T-helper 2 cell treated with Interferon-gamma antibody and Interleukin-4, amounts not matched to agents 100 ng/mL and 5 ng/mL, for 36 hours (primary cell): ENCODE measurements around the gene USH2A. TPM values are rescaled to one million over a fixed set of nuclear protein-coding genes. Genes with fewer than 3 reads are reported as not detected.

Source experiments
- intact Hi-C: fragments of 100-400 bp; cut with micrococcal nuclease; formaldehyde crosslinking; loops from one replicate; pipeline ENCODE4 v1.15.1; 2023
- total RNA-seq: library from RNA; stranded (reverse); gene quantifications from 2 replicates; pipeline ENCODE4 v1.2.3, GENCODE V29; 2022

USH2A gene
- total RNA-seq, 1 donor from 2014 or later, result not detected

DNA sequence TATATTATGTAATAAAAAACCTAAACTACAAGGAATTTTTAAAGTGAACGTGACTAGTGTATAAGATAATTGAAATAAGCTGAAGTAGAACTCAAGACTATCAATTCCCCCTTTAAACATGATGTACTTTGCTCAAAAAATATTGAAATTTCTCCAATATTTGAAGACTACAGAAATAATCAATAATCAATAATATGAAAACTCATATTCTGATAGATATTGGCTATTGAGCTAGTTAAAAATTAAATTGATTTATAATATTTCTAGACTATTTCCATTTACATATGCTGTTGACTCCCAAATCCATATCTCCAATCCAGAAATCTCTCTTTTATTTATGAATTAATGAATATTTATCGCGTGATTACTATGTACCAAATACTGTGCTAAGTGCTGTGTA, 133.2 kb downstream of the USH2A start:
- intact Hi-C loops, result no loop called here

DNA sequence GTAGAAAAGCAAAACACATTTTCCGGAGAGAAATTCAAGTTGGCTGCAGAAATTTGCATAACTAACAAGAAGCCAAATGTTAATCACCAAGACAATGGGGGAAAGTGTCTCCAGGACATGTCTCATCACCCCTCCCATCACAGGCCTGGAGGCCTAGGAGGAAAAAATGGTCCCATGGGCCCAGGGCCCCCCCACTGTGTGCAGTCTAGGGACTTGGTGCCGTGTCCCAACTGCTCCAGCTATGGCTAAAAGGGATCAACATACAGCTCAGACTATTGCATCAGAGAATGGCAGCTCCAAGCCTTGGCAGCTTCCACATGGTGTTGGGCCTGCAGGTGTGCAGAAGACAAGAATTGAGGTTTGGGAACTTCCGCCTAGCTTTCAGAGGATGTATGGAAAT, 138.2 kb downstream of the USH2A start:
- intact Hi-C loops, result no loop called here

DNA sequence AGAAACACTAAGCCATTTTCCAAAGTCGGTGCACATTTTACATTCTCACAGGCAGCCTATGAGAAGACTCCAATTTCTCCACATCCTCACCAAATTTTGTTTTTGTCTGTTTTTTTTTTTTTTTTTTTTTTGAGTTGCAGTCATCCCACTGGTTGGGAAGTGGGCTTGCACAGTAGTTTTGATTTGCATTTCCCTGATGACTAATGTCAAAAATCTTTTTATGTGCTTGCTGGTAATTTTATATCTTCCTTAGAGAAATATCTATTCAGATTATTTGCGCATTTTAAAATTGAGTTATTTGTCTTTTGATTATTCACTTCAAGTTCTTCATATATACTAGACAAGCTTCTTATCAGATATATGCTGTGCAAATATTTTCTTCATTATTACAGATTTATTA, 141.5 kb downstream of the USH2A start:
- intact Hi-C loops, result no loop called here

DNA sequence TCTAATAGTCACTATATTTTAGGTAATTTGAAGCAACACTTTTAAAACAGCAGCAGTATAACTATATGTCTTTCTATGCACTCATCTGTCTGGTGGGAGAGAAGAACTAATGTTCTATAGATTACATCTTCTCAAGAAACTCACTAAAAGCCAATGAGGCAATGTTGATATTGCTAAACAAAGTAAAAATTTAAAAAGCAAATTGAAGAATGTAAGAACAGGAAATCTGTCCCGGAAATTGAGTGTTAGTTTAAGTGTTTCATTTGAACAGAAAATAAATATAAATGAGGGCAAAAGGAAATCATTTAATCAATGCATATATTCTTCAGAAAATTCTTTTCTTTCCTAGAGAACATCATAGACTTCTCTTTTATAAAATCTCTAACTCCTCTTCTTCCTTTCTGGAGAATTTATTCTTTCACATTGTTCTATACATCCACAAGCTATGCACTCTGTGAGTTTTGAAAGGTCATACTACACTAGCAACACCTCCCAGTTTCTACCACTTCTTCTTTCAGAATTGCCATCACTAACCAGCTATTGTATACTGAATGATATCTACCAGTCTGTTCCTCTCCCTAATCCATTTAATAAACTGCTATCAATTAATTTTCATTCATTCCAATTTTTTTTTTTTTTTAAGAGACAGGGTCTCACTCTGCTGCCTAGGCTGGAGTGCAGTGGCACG, 153.0 kb downstream of the USH2A start:
- intact Hi-C loops, result no loop called here

DNA sequence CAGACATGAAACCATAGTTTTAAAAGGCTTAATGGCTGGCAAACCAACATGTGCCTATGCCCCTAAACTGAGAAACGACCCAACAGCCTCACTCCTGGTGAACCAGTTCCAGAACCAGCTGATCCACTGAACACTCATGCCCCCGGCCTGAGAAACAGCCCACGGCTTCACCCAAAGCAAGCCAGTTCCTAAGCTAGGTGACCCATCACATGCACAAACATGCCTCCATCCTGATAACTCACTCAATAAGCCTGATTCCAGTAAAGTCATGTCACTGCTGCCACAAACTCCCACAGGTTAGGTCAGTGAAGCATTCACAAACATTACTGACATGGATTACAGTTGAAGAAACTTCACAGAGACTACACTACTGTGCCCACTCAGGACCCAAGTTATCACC, 161.6 kb downstream of the USH2A start:
- intact Hi-C loops, result no loop called here

DNA sequence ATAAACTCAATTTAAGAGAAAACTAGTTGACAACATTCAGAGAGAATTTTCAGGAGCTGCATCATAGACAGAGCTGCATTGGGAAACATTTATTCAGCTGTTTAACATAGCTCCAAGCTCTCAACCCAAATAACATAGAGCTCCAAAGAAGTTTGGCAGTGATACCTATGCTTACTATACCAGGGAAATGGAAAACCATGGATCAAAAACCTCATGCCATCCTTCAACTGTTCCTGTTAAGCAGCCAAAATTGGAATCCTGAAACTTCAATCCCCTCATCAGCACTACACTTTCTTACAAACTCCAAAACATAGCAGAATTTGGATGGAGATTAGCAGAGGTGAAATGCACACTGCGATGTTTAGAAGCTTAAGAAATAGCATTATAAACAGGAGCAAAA, 164.4 kb downstream of the USH2A start:
- intact Hi-C loops, result no loop called here

DNA sequence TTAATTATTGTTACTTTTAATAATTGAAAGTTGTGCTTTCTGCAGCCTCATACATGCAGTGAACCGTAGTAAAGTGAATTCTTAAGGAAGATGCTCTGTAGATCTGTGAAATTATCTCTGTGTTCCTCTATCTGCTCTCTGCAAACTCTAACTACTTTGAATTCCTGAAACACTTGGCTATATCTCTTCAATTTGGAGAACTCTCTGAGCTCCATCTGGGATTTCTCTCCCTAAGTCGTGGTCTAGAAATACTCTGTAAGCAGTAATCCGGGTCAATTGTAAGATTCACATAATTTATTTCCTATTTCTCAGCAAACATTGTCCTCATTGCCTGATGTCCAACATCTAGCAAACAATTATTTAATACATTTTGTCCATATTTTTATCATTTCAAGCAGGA, 164.9 kb downstream of the USH2A start:
- intact Hi-C loops, result no loop called here

DNA sequence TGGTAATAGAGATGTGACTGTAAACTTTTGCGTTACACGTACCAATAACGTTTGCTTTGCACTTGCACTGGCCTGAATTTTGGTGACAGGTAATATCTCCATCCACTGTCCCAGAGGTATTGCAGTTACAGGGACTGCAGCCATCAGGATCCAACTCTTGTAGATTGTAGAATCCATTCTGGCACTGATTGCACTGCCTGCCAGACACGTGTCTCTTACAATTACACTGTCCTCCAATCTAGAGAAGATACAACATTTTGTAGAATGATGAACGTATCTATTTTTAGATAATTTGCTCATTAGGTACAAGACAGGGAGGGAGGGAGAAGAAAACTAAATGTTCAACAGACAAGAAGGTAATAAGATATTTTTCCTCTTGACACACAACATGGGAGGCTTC, 172.4 kb downstream of the USH2A start:
- intact Hi-C loops, result no loop called here

DNA sequence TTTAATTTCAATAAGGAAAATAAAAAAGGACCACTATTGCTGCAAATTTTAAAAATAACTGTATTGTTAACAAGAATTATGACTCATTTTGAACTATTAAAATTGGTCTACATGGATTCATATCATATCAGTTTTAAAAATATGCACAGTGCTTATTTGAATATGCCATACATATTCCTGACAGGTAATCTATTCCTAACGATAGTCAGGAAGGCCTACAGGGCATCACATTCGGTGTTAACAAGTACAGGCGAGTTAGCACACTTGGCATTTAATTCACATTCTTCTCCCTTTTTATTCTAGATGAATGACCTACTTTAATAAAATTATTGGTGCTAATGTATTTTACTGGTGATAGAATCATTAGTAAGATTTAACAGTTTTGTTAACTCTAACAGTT, 174.6 kb downstream of the USH2A start:
- intact Hi-C loops, result no loop called here

DNA sequence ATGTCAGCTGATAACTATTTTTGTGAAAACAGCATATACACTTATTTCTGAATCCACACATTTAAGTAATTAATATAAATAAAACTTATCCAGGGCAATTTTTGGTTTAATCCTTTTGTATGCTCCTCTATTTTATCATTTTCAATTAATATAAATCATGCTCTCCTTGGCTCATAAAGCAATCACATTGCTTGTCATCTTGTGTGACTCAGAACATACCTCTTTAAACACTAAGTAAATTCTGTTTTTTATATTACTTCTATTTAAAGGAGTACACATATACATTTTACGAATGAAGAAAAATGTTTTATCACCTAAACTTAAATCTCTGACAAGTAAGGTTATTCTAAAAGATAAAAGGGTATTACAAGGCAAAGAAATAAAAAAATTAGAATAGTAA, 175.3 kb downstream of the USH2A start:
- intact Hi-C loops, result no loop called here

DNA sequence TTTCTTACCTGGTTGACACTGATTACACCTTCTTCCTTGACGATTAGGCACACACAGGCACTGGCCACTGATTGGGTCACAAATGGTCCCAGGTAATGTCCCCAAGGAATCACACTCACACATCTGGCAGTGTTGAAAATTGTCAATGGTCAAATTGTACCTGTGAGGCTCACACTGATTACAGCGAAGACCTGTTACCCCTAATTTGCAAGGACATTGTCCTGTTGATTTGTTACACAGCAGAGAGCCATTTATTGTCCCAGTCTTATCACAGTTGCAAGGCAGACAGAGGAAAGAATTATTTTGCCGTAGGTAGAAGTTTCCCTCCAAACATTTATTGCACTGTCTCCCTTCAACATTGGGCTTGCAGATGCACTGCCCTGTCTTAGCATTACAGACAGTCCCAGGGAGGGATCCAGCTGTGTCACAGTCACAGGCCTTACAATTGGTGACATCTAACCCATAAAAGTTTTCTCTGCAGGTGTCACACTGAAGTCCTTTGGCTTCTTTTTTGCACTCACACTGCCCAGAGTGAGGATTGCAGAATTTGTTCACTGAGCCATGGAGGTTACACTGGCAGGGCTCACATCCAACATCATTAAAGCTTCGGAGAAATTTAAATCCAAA, 176.6 kb downstream of the USH2A start:
- intact Hi-C loops, result no loop called here

DNA sequence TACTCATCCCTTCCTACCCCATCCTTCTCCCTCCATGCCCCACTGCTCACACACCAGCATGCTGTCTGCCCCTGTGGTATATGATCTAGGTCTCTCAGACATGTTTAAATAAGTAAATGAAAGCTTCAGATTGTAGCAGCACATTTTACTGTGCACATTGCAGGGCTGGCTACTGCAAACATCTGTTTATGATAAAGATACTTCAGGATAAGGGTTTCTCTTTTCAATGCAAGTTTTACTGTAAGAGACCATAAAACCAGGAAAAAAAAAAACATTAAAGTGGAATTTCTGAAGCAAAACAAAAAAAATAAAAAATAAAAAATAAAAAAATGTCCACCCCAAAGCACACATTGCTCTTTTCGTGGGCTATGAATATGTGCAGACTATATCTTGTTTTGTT, 184.4 kb downstream of the USH2A start:
- intact Hi-C loops, result no loop called here

DNA sequence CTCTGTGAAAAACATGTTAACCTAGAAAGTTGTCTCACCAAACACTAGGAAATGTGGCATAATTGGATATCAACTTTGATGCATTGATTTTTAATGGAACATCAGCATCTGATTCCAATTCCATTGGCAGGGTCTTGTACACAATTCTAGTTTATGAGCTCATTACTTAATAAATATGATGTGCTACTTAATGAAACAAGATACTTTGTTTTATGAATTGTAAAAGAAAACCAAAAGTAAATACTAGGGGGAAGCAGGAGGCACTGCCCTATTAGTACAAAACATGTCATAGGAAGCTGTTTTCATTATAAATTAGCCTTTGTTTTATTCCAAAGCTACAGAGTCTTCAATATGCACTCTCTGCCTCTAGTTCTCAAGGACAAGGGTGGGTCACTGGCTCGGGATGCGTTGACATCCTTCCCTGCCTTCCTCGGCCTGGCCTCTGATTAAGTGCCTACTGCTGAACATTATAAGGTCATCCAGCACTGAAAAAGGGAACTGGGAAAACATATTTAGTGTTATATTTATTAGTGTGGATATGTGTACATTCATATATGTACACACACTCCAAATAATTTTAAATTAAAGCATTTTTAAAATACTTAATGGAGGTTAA, 185.2 kb downstream of the USH2A start:
- intact Hi-C loops, result no loop called here

DNA sequence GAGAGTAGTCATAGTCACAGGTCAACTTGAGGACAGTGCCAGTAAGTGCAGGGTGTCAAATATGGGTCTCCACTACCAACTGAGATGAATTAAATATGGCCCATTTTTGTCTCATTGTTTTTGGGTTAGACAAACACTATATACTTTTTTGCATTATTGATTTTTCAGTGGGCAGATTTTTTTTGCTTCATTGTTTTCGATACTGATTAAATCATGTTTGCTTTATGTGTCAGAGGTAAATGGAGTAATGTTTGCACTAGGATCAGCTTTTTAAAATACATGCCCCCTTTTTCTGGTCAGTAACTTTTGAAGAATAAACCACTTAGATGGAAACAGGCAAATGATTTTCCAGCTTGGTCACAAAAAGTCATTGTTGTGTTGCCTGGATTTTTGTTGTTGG, 199.0 kb downstream of the USH2A start:
- intact Hi-C loops, result no loop called here

DNA sequence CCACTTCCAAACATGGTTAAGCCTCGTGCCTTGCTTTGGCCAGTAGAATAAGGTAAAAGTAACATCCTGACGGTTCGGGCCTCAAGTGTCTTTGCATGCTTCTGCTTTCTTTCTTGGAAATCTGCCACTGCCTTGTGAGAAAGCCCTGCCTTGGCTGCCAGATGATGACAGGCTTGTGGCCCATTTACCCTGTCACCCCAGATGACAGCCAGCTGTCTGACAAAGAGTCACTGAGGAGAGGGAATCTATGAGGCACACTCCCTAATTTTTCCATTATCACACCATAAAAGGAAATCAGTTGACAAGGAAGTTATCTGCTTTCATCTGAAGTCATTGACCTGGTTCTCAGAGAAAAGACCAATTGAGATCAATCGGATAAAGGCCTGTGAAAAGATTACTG, 199.8 kb downstream of the USH2A start:
- intact Hi-C loops, result no loop called here

DNA sequence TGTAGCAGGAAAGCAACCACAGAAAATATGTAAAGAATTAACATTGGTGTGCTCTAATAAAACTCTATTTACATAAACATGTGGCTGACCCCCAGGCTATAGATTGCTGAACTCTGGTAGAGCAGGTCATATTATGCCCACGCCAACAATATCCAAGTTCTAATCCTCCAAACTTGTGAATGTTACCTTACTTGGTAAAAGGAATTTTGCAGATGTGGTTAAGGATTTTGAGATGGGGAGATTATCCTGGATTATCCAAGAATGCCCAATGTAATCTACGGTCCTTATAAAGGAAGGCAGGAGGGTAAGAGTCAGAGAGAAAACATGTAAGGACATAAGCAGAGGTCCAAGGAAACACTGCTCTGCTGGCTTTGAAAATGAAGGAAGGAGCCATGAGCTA, 201.0 kb downstream of the USH2A start:
- intact Hi-C loops, result no loop called here

DNA sequence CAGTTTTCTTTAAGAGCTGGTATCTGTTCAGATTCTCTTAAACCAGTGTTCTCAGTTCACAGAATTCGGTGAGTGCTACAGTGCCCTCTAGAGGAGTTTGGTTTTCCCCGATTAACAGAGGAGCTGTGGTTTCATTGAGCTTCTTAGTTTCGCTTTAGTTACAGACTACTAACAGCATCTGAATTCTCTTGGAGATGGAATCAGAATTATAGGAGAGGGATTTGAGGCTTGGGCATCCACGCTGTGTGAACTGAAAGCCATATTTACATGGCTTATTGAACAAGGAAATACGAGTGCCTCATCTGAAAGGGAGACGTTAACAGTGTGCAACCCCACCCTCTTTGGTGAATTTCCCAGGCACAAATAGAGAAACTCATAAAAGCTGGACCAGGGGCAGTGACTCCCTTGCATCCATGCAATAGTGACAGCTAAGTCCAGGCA, 202.0 kb downstream of the USH2A start:
- intact Hi-C loops, result no loop called here

DNA sequence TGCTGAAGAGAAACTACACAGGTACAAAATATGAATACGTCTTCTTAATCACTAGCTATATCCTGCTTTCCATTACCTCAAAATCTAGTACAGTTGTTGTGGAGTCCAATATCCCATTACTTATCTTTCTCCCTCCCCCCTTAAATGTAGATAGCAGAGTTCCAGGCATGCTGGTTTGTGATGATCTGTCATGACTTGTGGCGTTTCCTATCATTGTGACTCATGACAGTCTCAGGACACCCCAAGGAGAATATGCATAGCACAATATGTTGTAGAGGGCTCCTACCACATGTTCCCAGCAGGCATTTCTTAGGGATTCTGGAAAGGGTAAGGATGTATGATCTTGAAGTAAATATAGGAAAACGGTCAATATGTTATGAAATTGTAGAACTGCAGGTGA, 206.9 kb downstream of the USH2A start:
- intact Hi-C loops, result no loop called here

DNA sequence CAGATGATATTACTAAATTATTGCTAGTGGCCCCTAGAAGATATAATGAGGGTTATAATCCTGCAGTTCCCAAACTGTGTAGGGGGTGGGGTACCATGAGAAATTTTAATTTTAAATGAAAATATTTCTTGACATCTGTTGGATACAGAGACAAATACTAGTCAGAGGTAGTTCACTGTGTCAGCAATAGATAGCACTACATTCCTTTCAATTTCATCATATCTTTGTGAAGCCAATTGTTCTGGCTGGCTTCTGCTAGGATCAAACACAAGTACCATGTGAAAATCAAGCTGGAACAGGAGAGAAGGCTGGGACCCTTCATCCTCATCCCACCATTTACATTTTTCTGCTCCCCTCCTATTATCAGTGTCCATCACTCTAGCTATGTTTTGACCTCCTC, 208.1 kb downstream of the USH2A start:
- intact Hi-C loops, result no loop called here

DNA sequence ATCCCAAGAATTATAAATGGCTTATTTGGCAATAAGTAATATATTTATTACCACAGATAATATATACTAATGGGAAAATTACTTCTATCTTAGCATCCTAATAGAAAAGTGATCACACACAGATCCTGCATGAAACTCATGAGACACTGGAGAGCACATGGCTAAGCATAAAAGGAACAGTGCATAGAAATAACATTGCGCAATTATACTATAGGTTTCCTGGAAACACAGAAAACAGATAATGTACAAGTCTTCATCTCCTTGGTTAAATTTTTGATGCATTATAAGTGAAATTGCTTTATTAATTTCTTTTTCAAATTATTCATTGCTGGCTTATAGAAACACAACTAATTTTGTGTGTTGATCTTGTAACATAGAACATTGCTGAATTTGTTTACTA, 210.4 kb downstream of the USH2A start:
- intact Hi-C loops, result no loop called here

DNA sequence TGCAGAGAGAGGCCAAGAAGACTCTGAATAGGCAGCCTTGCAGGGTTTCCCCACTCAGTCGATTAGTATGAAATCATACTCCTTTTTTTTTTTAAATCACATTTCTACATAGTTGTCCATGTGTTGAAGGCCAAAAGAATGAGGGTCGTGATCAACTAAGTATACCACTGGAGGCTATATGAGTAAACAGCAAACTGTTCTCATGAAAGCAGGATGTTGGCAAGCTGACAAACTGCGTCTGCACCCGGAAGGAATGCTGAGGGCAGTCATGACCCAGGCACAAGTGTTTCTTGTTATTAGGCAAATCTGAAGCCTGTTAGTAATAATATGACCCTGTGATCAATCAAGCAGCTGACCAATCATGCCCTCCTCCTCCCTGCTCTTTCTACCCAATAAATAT, 213.2 kb downstream of the USH2A start:
- intact Hi-C loops, result no loop called here

DNA sequence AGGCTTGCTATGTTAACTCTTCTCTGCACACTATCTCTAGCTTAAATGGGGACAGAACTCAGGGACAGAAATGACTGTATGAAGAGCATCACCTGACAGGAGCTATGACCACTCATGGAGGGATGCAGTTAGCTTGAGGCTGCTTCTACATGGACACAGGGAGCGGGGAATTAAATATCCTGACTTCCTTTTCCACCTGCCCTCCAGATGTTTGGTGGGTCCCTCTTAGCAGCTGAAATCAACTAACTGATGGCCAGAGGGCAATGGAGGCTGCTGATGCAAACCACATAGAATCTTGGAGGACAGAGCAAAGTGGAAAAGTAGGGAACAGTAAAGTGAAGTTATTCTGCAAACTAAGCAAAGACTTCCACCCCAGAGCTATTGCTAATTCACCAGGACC, 214.1 kb downstream of the USH2A start:
- intact Hi-C loops, result no loop called here

DNA sequence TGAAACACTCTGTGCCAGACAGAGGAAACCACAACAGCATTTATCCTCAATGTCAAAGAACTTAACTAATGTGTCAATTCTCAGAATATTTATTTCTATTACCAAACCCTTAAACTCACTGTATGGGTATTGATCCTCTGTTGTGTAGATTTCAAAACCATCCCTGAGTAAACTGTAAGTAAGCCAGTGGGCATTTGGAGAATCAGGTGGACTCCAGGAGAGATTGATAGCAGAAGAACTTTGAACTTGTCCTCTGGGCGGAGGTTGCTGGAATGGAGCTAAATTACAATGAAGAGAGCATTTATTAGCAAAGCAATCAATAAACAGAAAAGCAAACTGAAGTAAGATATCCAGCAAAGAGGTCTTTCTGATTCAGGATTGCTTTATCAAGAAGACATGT, 216.1 kb downstream of the USH2A start:
- intact Hi-C loops, result no loop called here
